ENCODE results near the gene DBET. TPM values are rescaled to one million over a fixed set of nuclear protein-coding genes. Genes with fewer than 3 reads are reported as not detected.
"Not testable (repeated sequence)": the region's sequence is repeated elsewhere in the genome, so short reads cannot be mapped to it uniquely, and the experiment has no call there.

DBET gene
- total RNA-seq (2014; rRNA removed; shearing (Covaris generic); ENCODE audit: low replicate concordance): not detected in 2 replicates

GRCh38 chr4:190064342-190064741 is at the start of gene DBET:
Gene DBET (plus strand): TSS chr4:190064502.
- in situ Hi-C loops (cut with HindIII; ENCODE audit: low pct_unique_long_range_greater_than_20kb, low sequenced_read_pairs); DNase-seq (ENCODE audit: low read depth): not testable (repeated sequence)

GRCh38 chr4:190014771-190015537 is 49.3 kb upstream of the DBET start:
- in situ Hi-C loops (cut with HindIII; ENCODE audit: low pct_unique_long_range_greater_than_20kb, low sequenced_read_pairs): no loop called here
- DNase-seq (ENCODE audit: low read depth): peak; percentile 6

GRCh38 chr4:190015538-190016368 is 48.5 kb upstream of the DBET start:
- in situ Hi-C loops (cut with HindIII; ENCODE audit: low pct_unique_long_range_greater_than_20kb, low sequenced_read_pairs): no loop called here
- DNase-seq (ENCODE audit: low read depth): no peak

GRCh38 chr4:190016369-190017289 is 47.7 kb upstream of the DBET start:
- in situ Hi-C loops (cut with HindIII; ENCODE audit: low pct_unique_long_range_greater_than_20kb, low sequenced_read_pairs): no loop called here
- DNase-seq (ENCODE audit: low read depth): no peak

GRCh38 chr4:190017357-190018200 is 46.7 kb upstream of the DBET start:
- no peak for DNase-seq (ENCODE audit: low read depth)
- in situ Hi-C loops (cut with HindIII; ENCODE audit: low pct_unique_long_range_greater_than_20kb, low sequenced_read_pairs): no loop called here

GRCh38 chr4:190018201-190018920 is 45.9 kb upstream of the DBET start:
- in situ Hi-C loops (cut with HindIII; ENCODE audit: low pct_unique_long_range_greater_than_20kb, low sequenced_read_pairs): no loop called here
- no peak for DNase-seq (ENCODE audit: low read depth)

GRCh38 chr4:190019023-190019858 is 45.1 kb upstream of the DBET start:
- no peak for DNase-seq (ENCODE audit: low read depth)
- in situ Hi-C loops (cut with HindIII; ENCODE audit: low pct_unique_long_range_greater_than_20kb, low sequenced_read_pairs): no loop called here

- DNase-seq (ENCODE audit: low read depth); in situ Hi-C loops (cut with HindIII; ENCODE audit: low pct_unique_long_range_greater_than_20kb, low sequenced_read_pairs): not testable (repeated sequence)
Measured at GRCh38 chr4:190019859-190020463, 44.3 kb upstream of the DBET start.

GRCh38 chr4:190020790-190021717 is 43.2 kb upstream of the DBET start:
- peak; percentile 66 for DNase-seq (ENCODE audit: low read depth)
- in situ Hi-C loops (cut with HindIII; ENCODE audit: low pct_unique_long_range_greater_than_20kb, low sequenced_read_pairs): no loop called here

- DNase-seq (ENCODE audit: low read depth); in situ Hi-C loops (cut with HindIII; ENCODE audit: low pct_unique_long_range_greater_than_20kb, low sequenced_read_pairs): not testable (repeated sequence)
Measured at GRCh38 chr4:190021973-190022372, 42.3 kb upstream of the DBET start.

GRCh38 chr4:190022614-190023281 is 41.6 kb upstream of the DBET start:
- in situ Hi-C loops (cut with HindIII; ENCODE audit: low pct_unique_long_range_greater_than_20kb, low sequenced_read_pairs); DNase-seq (ENCODE audit: low read depth): not testable (repeated sequence)

GRCh38 chr4:190027156-190027555 is 37.1 kb upstream of the DBET start, which contains the start of gene FRG2:
Gene FRG2 (minus strand): TSS chr4:190027256. CDS start chr4:190027204, 52 bp downstream.
- DNase-seq (ENCODE audit: low read depth); in situ Hi-C loops (cut with HindIII; ENCODE audit: low pct_unique_long_range_greater_than_20kb, low sequenced_read_pairs): not testable (repeated sequence)

- DNase-seq (ENCODE audit: low read depth); in situ Hi-C loops (cut with HindIII; ENCODE audit: low pct_unique_long_range_greater_than_20kb, low sequenced_read_pairs): not testable (repeated sequence)
Measured at GRCh38 chr4:190031264-190031663, 33.0 kb upstream of the DBET start.
